ENCODE data around the gene AP4M1. TPM values are rescaled to one million over a fixed set of nuclear protein-coding genes. Genes with fewer than 3 reads are reported as not detected.

AP4M1 gene
- total and polyA plus RNA-seq, 9 of the 15 experiments (the other 6 are each of a cell fraction or from before 2014, with no cell fraction given) = 1.3 to 30.9 (median 14.1) TPM

GRCh38 chr7:100101016-100101862 lies at the start of gene AP4M1, which contains the start of gene MCM7 (continued):
- TF ChIP-seq FOXP4 (CRISPR knock-in tag; IDR thresholded peaks at IDR 0.05; ENCODE audit: borderline replicate concordance) = peak; percentile 68; the same call in 1 of the 2 replicates
- TF ChIP-seq PKNOX1 (IDR thresholded peaks at IDR 0.05) = peak; percentile 100
- peak; percentile 100 for TF ChIP-seq USF1 (CRISPR knock-in tag; IDR thresholded peaks at IDR 0.05)
- peak; percentile 94 for TF ChIP-seq POLR2G (IDR thresholded peaks at IDR 0.05; ENCODE audit: low read depth, low read length)
- TF ChIP-seq ZNF41 (CRISPR knock-in tag; conservative IDR thresholded peaks at IDR 0.05) = 0 out of 2 replicates have a peak, but pooled peaks have one; percentile 40
- TF ChIP-seq TFE3 (CRISPR knock-in tag; IDR thresholded peaks at IDR 0.05) = peak; percentile 96
- peak; percentile 66 for TF ChIP-seq RNF2 (IDR thresholded peaks at IDR 0.05)
- TF ChIP-seq EHMT2 (IDR thresholded peaks at IDR 0.05) = no peak
- TF ChIP-seq ILK (tag; IDR thresholded peaks at IDR 0.05; ENCODE audit: borderline replicate concordance, low read depth) = no peak
- TF ChIP-seq PRDM10 (IDR thresholded peaks at IDR 0.05; ENCODE audit: partially characterized antibody) = no peak
- 0 out of 2 replicates have a peak, but pooled peaks have one; percentile 11 for TF ChIP-seq RNF219 (CRISPR knock-in tag; IDR thresholded peaks at IDR 0.05)
- peak; percentile 100 for TF ChIP-seq RB1 (IDR thresholded peaks at IDR 0.05; ENCODE audit: low read depth)
- TF ChIP-seq HDAC2 (IDR thresholded peaks at IDR 0.05) = peak; percentile 37; the same call in 1 of the 2 replicates
- TF ChIP-seq CHD2 (IDR thresholded peaks at IDR 0.05; ENCODE audit: low read depth, low read length) = peak; percentile 82
- peak; percentile 29; the same call in 1 of the 2 replicates for TF ChIP-seq IRF2 (CRISPR knock-in tag; IDR thresholded peaks at IDR 0.05)

Measured in K562 (cell line).